Inflammatory macrophage treated with lipopolysaccharide for 4 hours (primary cell): ENCODE data around the gene GJA10.
"Not testable (repeated sequence)": the region's sequence is repeated elsewhere in the genome, so short reads cannot be mapped to it uniquely, and the experiment has no call there.

Source experiments
- DNase-seq: peaks from one replicate; pipeline ENCODE4 v3.0.0-alpha.2; 2020

The GJA10 gene

DNA sequence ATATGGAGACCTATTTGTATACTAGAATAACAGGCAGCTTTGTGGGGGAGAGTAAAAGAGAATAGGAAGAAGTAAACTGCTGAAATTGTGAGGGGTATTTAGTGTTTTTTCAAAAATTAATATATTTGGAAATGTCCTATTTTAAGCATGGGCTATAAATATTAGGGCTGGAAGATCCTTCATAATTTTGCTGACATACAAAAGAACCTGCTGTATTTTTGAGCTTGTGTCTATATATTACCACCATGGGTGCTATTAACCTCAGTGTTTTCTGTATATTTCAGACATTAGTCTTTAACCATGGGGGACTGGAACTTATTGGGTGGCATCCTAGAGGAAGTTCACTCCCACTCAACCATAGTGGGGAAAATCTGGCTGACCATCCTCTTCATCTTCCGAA lies at the start of gene GJA10:
Gene GJA10 (plus strand): TSS at position 301 of the 400 bp plus-strand sequence. CDS start 0 bp downstream, at position 301.
- no peak for DNase-seq

DNA sequence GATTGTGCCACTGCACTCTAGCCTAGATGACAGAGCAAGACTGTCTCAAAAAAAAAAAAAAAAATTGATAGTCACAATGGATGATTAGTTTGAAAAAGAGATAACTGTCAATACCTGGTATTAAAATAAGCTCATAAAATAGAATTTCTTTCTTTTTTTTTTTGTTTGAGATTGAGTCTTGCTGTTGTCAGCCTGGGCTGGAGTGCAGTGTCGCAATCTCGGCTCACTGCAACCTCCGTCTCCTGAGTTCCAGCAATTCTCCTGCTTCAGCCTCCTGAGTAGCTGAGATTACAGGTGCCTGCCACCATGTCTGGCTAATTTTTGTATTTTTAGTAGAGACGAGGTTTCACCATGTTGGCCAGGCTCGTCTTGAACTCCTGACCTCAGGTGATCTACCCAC lies 46.8 kb upstream of the GJA10 start:
- not testable (repeated sequence) for DNase-seq

DNA sequence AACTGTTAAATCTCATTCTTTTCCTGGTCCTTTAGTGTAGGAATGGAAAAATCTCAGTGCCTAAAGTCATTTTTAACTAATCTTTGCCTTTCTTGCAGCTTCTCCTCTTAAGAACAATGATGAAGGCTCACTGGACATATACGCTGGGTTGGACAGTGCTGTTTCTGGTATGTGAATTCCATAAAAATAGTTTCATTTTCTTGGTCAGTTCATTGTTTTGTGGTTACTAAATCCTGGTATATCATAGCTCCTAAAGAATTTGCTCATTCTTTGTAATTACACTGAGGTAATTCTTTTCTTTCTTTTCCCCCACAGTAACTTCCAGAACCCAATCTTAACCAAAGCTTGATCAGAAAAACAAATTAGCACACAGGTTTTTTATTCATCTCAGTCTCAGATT lies 41.2 kb upstream of the GJA10 start:
- no peak for DNase-seq

DNA sequence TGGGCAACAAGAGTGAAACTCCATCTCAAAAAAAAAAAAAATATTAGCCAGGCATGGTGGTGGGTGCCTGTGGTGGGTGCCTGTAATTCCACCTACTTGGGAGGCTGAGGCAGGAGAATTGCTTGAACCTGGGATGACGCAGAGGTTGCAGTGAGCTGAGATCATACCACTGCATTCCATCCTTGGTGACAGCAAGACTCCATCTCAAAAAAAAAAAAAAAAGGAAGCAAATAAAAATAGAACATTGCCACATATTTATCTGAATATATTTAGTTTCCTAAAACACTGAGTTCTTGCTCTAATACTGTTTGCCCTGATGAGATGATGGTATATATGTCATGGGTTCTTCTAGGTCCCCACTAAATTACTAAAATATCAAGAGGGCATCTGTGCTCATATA lies 36.2 kb upstream of the GJA10 start:
- DNase-seq = peak; percentile 43

DNA sequence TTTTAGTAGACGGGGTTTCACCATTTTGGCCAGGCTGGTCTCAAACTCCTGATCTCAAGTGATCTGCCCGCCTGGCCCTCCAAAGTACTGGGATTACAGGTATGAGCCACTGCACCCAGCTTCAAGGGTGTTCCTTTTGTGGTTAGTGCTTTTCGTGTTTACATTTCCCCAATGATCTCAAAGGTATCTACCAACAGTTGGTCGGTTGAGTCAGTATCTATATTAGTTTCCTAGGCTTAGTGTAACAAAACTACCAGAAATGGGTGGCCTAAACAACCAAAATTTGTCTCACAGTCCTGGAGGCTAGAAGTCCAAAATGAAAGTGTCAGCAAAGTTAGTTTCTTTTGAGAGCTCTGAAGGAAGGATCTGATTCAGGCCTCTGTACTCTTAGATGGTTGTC lies 34.5 kb upstream of the GJA10 start:
- no peak for DNase-seq

DNA sequence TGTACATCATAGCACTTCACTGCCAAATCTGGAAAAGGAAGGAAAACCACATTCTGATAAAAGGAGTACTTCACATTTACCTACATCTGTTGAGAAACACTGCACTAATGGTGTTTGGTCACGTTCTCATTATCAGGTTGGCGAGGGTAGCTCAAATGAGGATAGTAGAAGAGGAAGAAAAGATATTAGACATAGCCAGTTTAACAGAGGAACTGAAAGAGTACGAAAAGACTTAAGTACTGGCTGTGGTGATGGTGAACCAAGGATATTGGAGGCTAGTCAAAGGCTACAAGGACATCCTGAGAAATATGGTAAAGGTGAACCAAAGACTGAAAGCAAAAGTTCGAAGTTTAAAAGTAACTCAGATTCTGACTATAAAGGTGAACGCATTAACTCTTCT lies 32.0 kb upstream of the GJA10 start:
- DNase-seq = no peak

DNA sequence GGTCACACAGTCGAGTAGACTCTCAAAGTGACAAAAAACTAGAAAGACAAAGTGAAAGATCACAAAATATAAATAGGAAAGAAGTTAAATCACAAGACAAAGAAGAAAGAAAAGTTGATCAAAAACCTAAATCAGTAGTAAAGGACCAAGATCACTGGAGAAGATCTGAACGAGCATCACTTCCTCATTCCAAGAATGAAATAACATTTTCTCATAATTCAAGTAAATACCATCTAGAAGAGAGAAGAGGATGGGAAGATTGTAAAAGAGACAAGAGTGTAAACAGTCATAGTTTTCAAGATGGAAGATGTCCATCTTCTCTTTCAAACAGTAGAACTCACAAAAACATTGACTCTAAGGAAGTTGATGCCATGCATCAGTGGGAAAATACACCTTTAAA lies 31.6 kb upstream of the GJA10 start:
- no peak for DNase-seq

DNA sequence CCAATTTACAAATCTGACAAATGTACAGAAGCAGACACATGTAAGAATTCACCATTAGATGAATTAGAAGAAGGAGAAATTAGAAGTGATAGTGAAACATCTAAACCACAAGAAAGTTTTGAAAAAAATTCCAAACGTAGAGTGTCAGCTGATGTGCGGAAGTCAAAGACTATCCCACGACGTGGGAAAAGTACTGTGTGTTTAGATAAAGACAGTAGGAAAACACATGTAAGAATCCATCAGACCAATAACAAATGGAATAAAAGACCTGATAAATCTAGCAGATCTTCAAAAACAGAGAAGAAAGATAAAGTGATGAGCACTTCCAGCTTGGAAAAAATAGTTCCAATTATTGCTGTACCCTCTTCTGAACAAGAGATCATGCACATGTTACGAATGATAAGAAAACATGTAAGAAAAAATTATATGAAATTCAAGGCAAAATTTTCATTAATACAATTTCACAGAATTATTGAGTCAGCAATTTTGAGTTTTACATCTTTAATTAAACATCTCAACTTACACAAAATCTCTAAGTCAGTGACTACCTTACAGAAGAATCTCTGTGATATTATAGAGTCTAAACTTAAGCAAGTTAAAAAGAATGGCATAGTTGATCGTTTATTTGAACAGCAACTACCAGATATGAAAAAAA lies 28.1 kb upstream of the GJA10 start:
- no peak for DNase-seq

DNA sequence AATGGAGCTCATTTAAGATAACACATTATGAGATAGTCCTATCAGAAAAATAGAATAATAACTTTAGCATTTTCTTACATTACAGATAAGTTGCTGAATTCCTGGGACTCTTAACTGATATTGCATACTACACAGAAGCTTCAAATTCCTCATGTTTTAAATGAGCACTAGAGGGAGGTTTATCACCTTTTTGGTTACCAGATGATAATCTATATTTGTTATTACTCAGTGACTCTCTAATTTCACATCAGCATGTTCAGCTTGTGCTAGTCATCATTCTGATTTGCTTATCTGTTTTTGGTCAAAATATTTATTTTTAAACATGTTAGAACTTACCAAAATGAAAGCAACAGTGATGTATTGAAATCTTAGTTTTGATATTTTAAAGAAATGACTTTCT lies 20.5 kb upstream of the GJA10 start:
- DNase-seq = no peak

DNA sequence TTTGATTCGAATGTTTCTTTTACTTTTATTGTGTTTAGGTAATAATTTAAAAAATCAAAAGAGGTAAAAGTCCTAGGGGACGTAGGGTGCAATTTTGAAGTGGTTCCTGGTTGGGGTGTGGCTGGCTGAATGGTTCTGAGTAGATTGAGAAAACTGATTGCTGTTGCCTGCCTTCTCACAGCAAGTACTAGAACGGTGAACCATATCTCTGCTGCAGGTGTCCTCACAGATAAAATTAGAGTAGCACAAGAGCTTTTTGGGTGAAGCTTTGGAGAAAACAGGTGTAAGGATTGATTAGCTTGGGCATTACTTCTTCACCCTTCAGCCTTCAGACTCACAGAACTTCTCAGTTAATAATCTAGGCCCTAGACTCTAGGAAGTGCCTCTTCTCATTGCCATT lies 19.8 kb upstream of the GJA10 start:
- no peak for DNase-seq

DNA sequence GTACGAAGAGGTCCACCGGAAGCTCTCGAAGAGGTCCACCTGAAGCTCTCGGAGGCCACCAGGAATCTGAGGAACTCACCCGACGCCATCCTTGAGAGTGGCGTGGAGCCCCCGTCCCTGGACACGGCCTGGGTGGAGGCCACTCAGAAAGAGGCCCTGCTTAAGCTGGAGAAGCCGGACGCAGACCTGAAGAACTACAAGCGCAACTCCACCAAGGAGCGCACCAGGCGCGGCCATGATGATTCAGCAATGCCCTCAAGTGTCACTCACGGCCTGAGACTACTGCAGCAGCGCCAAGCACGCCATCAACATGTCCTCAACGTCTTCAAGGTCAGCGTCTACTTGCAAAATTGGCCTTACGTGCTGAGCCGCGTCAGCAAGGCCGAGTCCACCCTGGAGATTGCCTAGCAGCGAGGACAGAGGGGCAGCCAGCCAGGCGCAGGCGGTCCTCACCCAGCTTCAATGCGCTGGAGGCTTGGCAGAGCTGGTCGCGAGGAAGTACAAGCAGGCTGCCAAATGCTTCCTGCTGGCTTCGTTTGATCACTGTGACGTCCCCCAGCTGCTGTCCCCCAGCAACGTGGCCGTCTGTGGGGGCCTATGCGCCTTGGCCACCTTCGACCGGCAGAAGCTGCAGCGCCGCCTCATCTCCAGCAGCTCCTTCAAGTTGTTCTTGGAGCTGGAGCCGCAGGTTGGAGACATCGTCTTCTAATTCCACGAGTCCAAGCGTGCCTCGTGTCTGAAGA lies 7.7 kb upstream of the GJA10 start:
- DNase-seq = no peak

DNA sequence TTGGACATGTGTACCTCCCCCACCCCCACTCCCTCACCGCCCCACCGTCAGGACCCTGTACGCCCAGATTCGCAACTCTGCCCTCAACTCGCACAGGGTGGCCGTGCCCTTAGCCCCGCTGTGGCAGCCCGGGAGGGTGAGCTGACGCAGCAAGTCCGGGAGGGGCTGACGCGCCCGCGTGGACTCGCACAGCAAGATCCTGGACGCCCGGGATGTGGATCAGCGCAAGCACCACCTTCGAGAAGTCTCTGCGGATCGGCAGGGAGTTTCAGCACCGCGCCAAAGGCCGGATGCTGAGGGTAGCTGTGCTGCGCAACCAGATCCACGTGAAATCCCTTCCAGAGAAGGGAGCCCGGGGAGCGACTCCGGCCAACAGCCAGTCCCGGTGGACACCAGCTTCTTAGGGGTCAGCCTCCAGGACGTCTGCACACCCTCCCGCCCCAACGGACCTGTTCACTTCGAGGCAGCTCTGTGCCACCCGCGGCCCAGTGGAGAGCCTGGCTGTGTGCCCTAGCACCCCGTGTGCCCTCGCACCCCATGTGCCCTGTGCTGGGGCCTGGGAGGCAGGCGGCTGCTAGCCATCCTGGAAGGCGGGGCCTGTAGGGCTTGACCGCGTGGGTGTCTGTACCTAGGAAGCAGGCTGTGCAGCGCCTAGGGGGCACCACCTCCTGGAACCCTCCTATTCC lies 6.7 kb upstream of the GJA10 start:
- DNase-seq = no peak

DNA sequence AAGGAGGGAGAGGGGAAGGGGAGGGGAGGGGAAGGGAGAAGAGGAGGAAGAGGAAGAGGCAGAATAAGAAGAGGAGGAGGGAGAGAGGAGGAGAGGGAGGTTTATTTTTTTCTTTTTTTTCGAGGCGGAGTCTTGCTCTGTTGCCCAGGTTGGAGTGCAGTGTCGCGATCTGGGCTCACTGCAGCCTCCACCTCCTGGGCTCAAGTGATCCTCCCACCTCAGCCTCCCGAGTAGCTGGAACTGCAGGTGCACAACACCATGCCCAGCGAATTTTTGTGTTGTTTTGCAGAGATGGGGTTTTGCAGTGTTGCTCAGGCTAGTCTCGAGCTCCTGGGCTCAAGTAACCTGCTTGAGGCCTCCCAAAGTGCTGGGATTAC lies 6.1 kb upstream of the GJA10 start:
- DNase-seq = no peak

DNA sequence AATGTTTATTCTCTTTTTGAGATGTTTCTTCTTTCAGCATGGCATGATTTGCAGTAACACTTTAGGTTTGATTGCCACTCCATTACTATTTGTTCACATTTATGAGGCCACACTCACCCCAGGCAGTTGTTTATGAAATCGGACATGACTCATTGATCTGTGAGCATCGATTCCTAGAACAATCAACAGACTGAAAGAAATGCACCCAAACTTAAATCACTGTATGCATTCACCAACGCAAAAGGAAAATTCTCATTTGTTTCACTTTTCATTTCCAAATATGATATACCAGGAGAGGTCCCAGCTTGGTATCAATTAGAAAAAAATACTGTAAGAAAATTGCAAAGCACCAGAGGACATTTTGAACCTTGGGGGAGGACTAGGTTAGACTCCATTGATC lies 5.4 kb upstream of the GJA10 start:
- no peak for DNase-seq

DNA sequence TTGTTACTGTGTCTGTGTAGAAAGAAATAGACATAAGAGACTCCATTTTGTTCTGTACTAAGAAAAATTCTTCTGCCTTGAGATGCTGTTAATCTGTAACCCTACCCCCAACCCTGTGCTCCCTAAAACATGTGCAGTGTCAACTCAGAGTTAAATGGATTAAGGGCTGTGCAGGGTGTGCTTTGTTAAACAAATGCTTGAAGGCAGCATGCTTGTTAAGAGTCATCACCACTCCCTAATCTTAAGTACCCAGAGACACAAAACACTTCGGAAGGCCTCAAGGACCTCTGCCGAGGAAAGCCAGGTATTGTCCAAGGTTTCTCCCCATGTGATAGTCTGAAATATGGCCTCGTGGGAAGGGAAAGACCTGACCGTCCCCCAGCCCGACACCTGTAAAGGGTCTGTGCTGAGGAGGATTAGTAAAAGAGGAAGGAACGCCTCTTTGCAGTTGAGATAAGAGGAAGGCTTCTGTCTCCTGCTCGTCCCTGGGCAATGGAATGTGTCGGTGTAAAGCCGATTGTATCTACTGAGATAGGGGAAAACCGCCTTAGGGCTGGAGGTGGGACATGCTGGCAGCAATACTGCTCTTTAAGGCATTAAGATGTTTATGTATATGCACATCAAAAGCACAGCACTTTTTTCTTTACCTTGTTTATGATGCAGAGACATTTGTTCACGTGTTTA lies 3.3 kb upstream of the GJA10 start:
- DNase-seq = not testable (repeated sequence)

DNA sequence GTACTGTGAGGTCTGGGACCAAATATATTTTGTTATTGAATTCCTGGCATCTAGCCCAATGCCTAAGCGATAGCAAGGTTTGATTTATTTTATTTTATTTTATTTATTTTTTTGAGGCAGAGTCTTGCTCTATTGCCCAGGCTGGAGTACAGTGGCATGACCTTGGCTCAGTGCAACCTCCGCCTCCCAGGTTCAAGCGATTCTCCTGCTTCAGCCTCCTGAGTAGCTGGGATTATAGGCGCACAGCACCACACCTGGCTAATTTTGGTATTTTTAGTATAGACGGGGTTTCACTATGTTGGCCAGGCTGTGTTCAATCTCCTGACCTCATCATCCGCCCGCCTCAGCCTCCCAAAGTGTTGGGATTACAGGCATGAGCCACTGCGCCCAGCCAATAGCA lies 1.7 kb upstream of the GJA10 start:
- DNase-seq = not testable (repeated sequence)

DNA sequence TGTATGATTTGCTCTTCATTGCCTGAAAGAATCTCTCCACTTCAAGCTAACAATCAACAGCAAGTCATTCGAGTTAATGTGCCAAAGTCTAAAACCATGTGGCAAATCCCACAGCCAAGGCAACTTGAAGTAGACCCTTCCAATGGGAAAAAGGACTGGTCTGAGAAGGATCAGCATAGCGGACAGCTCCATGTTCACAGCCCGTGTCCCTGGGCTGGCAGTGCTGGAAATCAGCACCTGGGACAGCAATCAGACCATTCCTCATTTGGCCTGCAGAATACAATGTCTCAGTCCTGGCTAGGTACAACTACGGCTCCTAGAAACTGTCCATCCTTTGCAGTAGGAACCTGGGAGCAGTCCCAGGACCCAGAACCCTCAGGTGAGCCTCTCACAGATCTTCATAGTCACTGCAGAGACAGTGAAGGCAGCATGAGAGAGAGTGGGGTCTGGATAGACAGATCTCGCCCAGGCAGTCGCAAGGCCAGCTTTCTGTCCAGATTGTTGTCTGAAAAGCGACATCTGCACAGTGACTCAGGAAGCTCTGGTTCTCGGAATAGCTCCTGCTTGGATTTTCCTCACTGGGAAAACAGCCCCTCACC lies 1.1 kb downstream of the GJA10 start:
- no peak for DNase-seq

DNA sequence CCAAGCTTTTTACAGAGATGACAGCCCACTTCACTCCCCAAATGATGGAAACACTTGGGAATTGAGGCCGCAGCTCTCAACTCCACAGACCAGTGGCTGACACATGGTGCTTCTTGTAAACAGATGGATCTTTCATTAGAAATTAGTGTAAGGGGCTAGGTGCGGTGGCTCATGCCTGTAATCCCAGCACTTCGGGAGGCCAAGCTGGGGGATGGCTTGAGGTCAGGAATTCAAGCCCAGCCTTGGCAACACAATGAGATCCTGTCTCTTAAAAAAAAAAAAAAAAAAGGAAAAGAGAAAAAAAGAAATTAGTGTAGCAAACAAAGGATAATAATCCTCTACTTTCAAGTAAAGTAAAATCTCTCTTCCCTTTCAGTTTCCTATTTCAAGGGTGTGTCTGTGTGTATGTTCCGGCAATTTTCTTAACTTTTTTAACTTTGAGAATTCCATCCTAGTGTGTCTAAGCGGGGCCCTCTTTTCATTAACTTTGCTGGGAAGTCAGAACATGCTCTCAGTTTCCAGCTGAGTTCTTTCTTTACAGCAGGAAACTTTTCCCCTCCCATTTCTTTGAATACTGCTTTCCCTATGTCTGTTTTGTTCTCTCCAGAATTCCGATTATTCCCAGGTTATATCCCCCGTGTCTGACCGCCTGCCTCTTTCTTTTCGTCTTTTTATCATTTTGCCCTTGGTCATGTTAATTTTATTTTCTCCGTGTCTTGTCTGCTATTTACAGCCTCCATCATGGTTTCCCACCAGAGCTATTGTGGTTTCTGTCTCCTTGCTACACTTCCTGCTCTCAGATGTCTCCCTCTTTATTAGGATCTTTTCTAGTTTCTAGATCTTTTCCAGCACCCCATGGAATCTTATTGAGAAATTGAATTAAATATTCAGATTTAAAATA lies 16.0 kb downstream of the GJA10 start:
- DNase-seq = not testable (repeated sequence)

DNA sequence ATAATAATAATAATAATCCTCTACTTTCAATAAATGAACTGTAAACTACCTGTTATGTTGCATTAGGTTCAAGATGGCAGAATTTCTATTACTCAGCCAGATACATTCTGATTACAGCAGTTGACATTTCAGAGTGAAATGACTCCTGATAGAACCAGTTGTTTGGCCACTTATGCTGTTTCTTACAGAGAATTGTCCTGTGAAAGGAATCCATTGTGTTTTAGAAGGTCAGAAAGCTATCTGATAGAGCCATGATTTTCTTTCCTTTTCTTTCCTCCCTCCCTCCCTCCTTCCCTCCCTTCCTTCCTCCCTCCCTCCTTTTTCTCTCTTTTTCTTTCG lies 16.6 kb downstream of the GJA10 start:
- DNase-seq = no peak

DNA sequence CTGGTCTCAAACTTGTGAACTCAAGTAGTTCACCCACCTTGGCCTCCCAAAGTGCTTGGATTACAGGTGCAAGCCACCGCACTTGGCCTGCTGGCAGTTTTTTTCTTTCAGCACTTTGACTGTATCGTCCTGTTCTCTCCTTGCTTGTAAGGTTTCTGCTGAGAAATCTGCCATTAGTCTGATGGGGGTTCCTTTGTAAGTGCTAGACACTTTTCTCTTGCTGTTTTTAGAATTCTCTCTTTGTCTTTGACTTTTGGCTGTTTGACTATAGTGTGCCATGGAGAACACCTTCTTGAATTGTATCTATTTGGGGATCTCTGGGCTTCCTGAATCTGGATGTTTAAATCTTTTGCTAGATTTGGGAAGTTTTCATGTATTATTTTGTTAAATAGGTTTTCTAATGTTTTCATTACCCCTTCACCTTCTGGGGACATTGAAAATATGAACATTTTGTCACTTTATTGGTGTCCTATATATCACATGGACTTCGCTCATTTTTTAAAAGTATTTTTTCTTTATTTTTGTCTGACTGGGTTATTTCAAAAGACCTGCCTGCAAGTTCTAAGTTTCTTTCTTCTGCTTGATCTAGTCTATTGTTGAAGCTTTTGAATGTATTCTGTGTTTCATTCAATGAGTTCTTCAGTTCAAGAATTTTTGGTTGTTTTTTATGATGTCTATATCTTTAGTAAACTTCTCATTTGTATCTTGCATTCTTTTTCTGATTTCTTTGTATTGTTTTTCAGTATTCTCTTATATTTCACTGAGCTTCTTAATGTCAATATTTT lies 22.1 kb downstream of the GJA10 start:
- no peak for DNase-seq

DNA sequence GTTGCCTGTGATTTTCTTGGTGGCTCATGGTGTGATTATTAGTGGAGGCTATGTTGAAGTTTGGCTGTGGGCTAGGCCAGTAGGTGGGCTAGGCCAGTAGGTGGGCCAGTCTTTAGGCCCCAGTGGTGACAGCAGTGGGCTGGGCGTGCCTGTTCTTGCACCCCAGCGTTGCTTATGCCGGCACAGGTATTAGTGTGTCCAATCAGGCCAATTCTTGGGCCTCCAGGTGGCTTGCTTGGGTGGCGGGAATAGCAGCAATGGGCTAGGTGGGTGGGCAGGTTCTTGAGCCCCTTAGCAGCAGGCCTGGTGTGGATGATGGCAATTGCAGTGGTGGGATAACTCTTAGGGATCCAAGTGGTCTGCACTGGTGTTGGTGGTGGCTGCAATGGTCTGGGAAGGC lies 22.9 kb downstream of the GJA10 start:
- DNase-seq = no peak
